ENCODE results near the gene KCTD17.

Gene KCTD17

GRCh38 chr22:37043828-37044538 lies 7.6 kb upstream of the KCTD17 start:
- DNase-seq, result peak; percentile 46

GRCh38 chr22:37044634-37045625 lies 6.6 kb upstream of the KCTD17 start:
- no peak for DNase-seq

- no peak for DNase-seq
Measured at GRCh38 chr22:37045958-37046357, 5.6 kb upstream of the KCTD17 start.

- no peak for DNase-seq
Measured at GRCh38 chr22:37046589-37046988, 5.0 kb upstream of the KCTD17 start.

GRCh38 chr22:37047006-37047405 lies 4.5 kb upstream of the KCTD17 start:
- DNase-seq, result no peak

- DNase-seq, result no peak
Measured at GRCh38 chr22:37048133-37048532, 3.4 kb upstream of the KCTD17 start.

GRCh38 chr22:37049224-37049623 lies 2.3 kb upstream of the KCTD17 start:
- no peak for DNase-seq

GRCh38 chr22:37050913-37051312 lies 629 bp upstream of the KCTD17 start:
- no peak for DNase-seq

GRCh38 chr22:37052386-37053309 lies 1.1 kb downstream of the KCTD17 start:
- DNase-seq, result no peak

- no peak for DNase-seq
Measured at GRCh38 chr22:37053310-37054055, 1.9 kb downstream of the KCTD17 start.

- DNase-seq, result no peak
Measured at GRCh38 chr22:37054056-37054395, 2.5 kb downstream of the KCTD17 start.

GRCh38 chr22:37054600-37055365 lies 3.2 kb downstream of the KCTD17 start:
- DNase-seq, result no peak

- no peak for DNase-seq
Measured at GRCh38 chr22:37056246-37056645, 4.7 kb downstream of the KCTD17 start.

- DNase-seq, result no peak
Measured at GRCh38 chr22:37057226-37057625, 5.7 kb downstream of the KCTD17 start.

- DNase-seq, result no peak
Measured at GRCh38 chr22:37057796-37058510, 6.4 kb downstream of the KCTD17 start.

- DNase-seq, result no peak
Measured at GRCh38 chr22:37058917-37059701, 7.6 kb downstream of the KCTD17 start.

- DNase-seq, result no peak
Measured at GRCh38 chr22:37059876-37060449, 8.4 kb downstream of the KCTD17 start.

- DNase-seq, result peak; percentile 57
Measured at GRCh38 chr22:37060801-37061610, 9.5 kb downstream of the KCTD17 start.

Measured in stimulated activated CD4-positive, alpha-beta T cell treated with anti-CD3 and anti-CD28 coated beads, Interleukin-4, amount 100 ng/mL, for 1 hour (primary cell).